Heart left ventricle (tissue), 16 donors: ENCODE measurements around the gene FBLN2. TPM values are rescaled to one million over a fixed set of nuclear protein-coding genes. Genes with fewer than 3 reads are reported as not detected.

ENCODE experiments used
- ATAC-seq, 4 donors: fragments of 200-7000 bp; cut with Tn5 transposase; one replicate each; pipeline ENCODE4 v1.9.1; 2020 to 2022; ENCODE audit warnings: moderate library complexity in 4 of 4, mild to moderate bottlenecking in 3 of 4, moderate number of reproducible peaks in 1 of 4
- DNase-seq, 5 donors: peaks; one replicate each; pipeline ENCODE4 v3.0.0-alpha.2; 2020
- H3K27ac ChIP-seq, 12 donors: fragments of 200-600 bp; sonication (generic) in 4 of 12; one replicate each; pipeline versions ENCODE4 v1.5.0 to v1.8.0; 2016 to 2022; ENCODE audit warnings: mild to moderate bottlenecking in 2 of 12
- H3K27me3 ChIP-seq, 9 donors: fragments of 200-600 bp; sonication (generic) in 2 of 9; one replicate each; pipeline versions ENCODE4 v1.5.1 to v1.8.0; 2016 to 2022; ENCODE audit warnings: mild to moderate bottlenecking in 3 of 9
- H3K36me3 ChIP-seq, 9 donors: fragments of 200-600 bp; sonication (generic) in 2 of 9; one replicate each; pipeline versions ENCODE4 v1.5.0 to v1.8.0; 2018 to 2022; ENCODE audit warnings: mild to moderate bottlenecking in 2 of 9
- H3K4me1 ChIP-seq, 12 donors: fragments of 200-600 bp; sonication (generic) in 4 of 12; one replicate each; pipeline versions ENCODE4 v1.5.0 to v1.8.0; 2016 to 2022; ENCODE audit warnings: mild to moderate bottlenecking in 3 of 12
- H3K4me3 ChIP-seq, 12 donors: fragments of 200-600 bp; sonication (generic) in 4 of 12; one replicate each; pipeline versions ENCODE4 v1.5.0 to v1.8.0; 2017 to 2022; ENCODE audit warnings: mild to moderate bottlenecking in 9 of 12, moderate library complexity in 4 of 12
- H3K9me3 ChIP-seq, 12 donors: fragments of 200-600 bp; sonication (generic) in 4 of 12; one replicate each; pipeline versions ENCODE4 v1.5.0 to v1.8.0; 2016 to 2022; ENCODE audit warnings: mild to moderate bottlenecking in 1 of 12
- CTCF ChIP-seq, 12 donors: fragments of 200-600 bp; sonication (generic) in 4 of 12; IDR thresholded peaks; one replicate each; pipeline versions ENCODE4 v1.5.0 to v1.8.0; 2018 to 2022; ENCODE audit warnings: antibody characterized with exemption in 12 of 12, mild to moderate bottlenecking in 5 of 12
- POLR2A ChIP-seq, 2 donors: fragments of 450-650 bp; IDR thresholded peaks; one replicate each; pipeline ENCODE4 v1.6.1; 2017; ENCODE audit warnings: antibody characterized with exemption in 2 of 2, mild to moderate bottlenecking in 2 of 2, moderate library complexity in 2 of 2
- WGBS, 4 donors: extraction: QIAGEN DNeasy Blood & Tissue Kit in 2 of 4; methylation state at CpG; one replicate each; pipeline versions ENCODE4 v1.1.5 to v1.1.7; 2013 to 2018; 5-methylcytosine and 5-hydroxymethylcytosine counted together
- intact Hi-C, 10 donors: fragments of 100-400 bp; cut with DNase I; formaldehyde crosslinking; loops; one replicate each; pipeline versions ENCODE4 v1.11.1 to v1.14.2; 2022
- polyA plus RNA-seq, 2 donors: library from polyadenylated mRNA; stranded (reverse); fragments of 200-250 nt; gene quantifications; one replicate each; pipeline ENCODE4 v1.2.3, GENCODE V29; 2013
- total RNA-seq, 9 donors: library from RNA; depleted of rRNA in 2 of 9; stranded (reverse); fragments of >200 nt in 2 of 9; fragmentation: NEBNext Ultra II Directional in 3 of 9; extraction: Animal tissue kit (Norgen Biotek cat#: 25700) in 3 of 9; gene quantifications; one replicate each; pipeline versions ENCODE4 v1.1.0 to v1.2.4, GENCODE V29; 2016 to 2023
- donor health status: ischemic (EF 13 %, LVEDD 7.1; RV severe dilation, severe dysfunction).
- donor health status: healthy with polysubstance abuse.
- donor health status: DM: no; HTN: yes; CAD: no.
- donor health status: DM: no; HTN: no; CAD: no.
- donor health status: ischemic (EF 25% LVEDD 6.9; RV normal size, moderate dysfunction).
- donor health status: ischemic (EF 25% LVEDD 5.7; RV mildly dilated, moderate dysfunction).
- donor health status: healthy.
- donor health status: DM: yes; HTN: yes; CAD: no.
- donor health status: ischemic (EF 35%, LVEDD 5.7; RV mildly dilated, moderate dysfunction).
- donor health status: nonischemic (EF 11% LVEDD 7.7; RV severe dilation, severe dysfunction).
- donor health status: DM: yes; HTN: yes; CAD: no.
- donor health status: PGD.
- donor health status: ischemic (EF 29% LVEDD 5.4; RV normal size, mild dysfunction).
- donor health status: nonischemic (EF 23%, LVEDD 6.1; RV moderate dilation, normal function).

The FBLN2 gene
- total and polyA plus RNA-seq, 11 donors = 16.5 to 118 (median 42.7) TPM

GRCh38 chr3:13544293-13544831 lies 4.6 kb upstream of the FBLN2 start:
- peak in 2 of 4 donors; percentile 12 to 44 for ATAC-seq
- H3K36me3 ChIP-seq = no peaks in the 10 kb centered on the region
- peak in 2 of 5 donors; percentile 34 to 71 for DNase-seq
- peak overlapping the region in 7 of 12 donors; percentile 2 to 73 (median 60) for H3K27ac ChIP-seq
- no peak overlapping the region for H3K4me3 ChIP-seq
- H3K4me1 ChIP-seq = peaks cover 0 to 52% (median 21%) of the 10 kb centered on the region in 12 donors
- H3K27me3 ChIP-seq = peaks cover 0 to 16% (median 5%) of the 10 kb centered on the region in 9 donors
- 57 to 67% (median 64%) methylated on average over 6 of the region's 6 CpGs for WGBS, 4 donors
- H3K9me3 ChIP-seq = peaks cover 0 to 16% (median 0%) of the 10 kb centered on the region in 12 donors
- TF ChIP-seq POLR2A (IDR thresholded peaks at IDR 0.05) (no peak), CTCF (IDR thresholded peaks at IDR 0.05) (no peak)
- intact Hi-C loops = no loop called here

DNA sequence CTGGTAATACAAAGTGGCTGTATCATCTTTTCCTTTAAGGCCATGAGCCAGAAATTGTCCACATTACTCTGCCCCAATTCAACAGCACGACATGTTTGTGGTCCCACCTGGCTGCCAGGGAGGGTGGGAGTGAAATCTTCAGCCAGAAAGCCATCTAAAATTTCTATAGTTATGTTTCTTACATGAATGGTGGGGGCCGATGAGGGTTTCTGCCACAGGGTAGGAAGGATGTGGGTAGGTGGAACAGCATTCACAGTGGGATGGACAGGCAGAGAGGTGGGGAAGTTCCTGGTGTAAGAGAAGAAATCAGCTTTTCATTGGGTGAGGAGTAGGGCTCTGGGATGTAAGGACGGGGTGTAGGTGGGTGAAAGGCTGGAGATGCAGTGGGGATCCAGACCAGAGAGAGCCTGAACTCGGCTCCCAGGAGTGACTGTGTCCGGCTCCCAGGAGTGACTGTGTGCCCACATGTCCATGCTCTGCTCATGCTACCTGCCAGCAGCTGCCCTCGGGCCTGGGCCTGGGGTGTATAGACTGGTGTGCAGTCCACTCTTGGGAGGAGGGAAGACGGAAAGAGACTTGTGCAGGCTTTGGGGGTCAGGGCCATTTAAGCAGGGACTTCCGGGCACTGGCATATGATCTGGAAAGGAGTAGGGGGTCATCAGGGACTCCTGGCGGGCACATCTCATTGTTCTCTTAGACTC lies 3.8 kb upstream of the FBLN2 start:
- peaks cover 0 to 16% (median 0%) of the 10 kb centered on the region in 12 donors for H3K9me3 ChIP-seq
- H3K27ac ChIP-seq = peak overlapping the region in 4 of 12 donors; percentile 2 to 73 (median 41)
- TF ChIP-seq CTCF (IDR thresholded peaks at IDR 0.05) (no peak), POLR2A (IDR thresholded peaks at IDR 0.05) (no peak)
- 64 to 71% (median 68%) methylated on average over 9 of the region's 9 CpGs for WGBS, 4 donors
- H3K27me3 ChIP-seq = peaks cover 0 to 16% (median 5%) of the 10 kb centered on the region in 9 donors
- no peaks in the 10 kb centered on the region for H3K36me3 ChIP-seq
- intact Hi-C loops = loop anchor here in 1 of 10 donors (5.0 kb wide), 1 partner anchor 48 kb away; no protein-coding TSS in a partner anchor
- peaks cover 0 to 45% (median 19%) of the 10 kb centered on the region in 12 donors for H3K4me1 ChIP-seq
- peak in 1 of 5 donors; percentile 39 for DNase-seq
- no peak overlapping the region for H3K4me3 ChIP-seq
- no peak for ATAC-seq

GRCh38 chr3:13545952-13546454 lies 2.9 kb upstream of the FBLN2 start:
- ATAC-seq = no peak
- H3K27ac ChIP-seq = peak overlapping the region in 9 of 12 donors; percentile 5 to 78 (median 39)

More at GRCh38 chr3:13545952-13546454, 2.9 kb upstream of the FBLN2 start:
- WGBS, 4 donors = 84 to 87% (median 85%) methylated on average over 8 to 9 of the region's 9 CpGs
- intact Hi-C loops = loop anchor here in 1 of 10 donors (5.0 kb wide), 1 partner anchor 49 kb away; no protein-coding TSS in a partner anchor
- Histone ChIP-seq H3K4me1 (peaks cover 0 to 45% (median 19%) of the 10 kb centered on the region in 12 donors), H3K4me3 (no peak overlapping the region), H3K27me3 (peaks cover 0 to 16% (median 5%) of the 10 kb centered on the region in 9 donors), H3K36me3 (no peaks in the 10 kb centered on the region), H3K9me3 (peaks cover 0 to 16% (median 0%) of the 10 kb centered on the region in 12 donors)
- TF ChIP-seq POLR2A (IDR thresholded peaks at IDR 0.05) (no peak), CTCF (IDR thresholded peaks at IDR 0.05) (no peak)
- peak in 1 of 5 donors; percentile 49 for DNase-seq
